HG02759 (cell line): Measurements from ENCODE around the gene C22orf15.

Experiments used
- ATAC-seq: cut with Tn5 transposase; IDR thresholded peaks from one replicate; pipeline ENCODE4 v1.9.1; 2021; ENCODE audit warnings: mild to moderate bottlenecking, moderate library complexity; ENCODE audit not compliant: unreplicated experiment

The C22orf15 gene

DNA sequence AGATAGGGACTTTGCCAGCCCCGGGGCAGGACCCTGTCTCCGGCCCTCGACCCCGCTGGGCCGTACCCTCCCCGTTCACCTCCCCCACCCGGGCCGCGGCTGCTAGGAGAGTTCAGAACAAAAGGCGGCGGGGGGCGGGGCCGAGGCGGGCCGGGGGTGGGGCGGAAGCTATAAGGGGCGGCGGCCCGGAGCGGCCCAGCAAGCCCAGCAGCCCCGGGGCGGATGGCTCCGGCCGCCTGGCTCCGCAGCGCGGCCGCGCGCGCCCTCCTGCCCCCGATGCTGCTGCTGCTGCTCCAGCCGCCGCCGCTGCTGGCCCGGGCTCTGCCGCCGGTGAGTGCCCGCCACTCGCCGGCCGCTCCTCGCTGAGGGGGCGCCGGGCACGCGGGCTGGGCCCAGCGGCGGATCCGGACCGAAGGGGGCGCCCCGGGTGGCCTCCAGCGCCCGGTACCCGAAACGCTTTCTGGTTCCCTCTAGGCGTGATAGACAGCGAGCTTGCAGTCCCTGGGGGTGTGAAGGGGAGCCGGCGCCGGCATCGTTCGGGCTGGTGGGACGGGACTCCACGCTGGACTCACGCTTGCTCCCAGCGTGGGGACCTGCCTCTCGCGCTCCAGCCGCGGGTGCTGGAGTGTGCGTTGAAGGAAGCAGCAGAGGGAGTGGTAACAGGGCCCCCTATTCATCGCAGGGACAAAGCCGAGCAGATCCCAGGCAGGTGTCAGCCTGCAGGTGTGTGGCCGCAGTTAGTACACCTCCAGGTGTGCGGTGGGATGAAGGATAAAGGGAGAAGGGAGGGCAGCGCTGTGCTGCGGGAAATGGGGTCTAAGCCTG is 10.1 kb downstream of the C22orf15 start, which contains the start of gene MMP11:
MMP11 (plus strand) TSS at position 201 of the 825 bp plus-strand sequence; CDS start at position 223, 22 bp downstream.
- ATAC-seq, result no peak

DNA sequence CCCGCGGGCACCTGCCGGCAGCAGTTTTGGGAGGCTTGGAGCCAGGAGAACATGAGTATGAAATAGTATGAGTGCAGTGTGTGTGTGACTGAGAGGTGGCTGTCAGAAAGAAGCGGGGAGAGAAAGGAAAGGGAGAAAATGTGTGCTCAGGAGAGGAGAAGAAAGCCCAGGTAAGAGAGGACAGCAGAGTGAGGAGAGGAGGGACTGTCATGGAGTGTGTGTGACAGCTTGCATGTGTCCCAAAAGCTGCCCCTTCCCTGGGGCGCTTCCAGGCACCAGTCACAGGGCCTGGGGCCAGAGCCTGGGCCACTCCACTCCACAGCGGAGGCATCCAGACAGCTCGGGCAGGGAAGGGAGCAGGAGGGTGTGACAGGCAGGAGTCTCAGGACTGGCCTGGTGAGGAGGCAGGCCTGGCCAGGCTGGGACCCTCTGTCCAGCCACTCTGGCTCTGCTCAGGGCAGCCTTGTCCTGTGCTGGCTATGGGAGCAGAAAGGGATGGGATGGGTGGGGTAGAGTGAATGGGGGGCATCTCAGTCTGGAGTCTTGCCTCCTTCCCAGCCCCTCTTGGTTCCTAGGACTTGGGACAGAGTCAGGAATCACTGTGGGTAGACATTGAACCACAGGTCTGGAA is 10.8 kb downstream of the C22orf15 start:
- ATAC-seq, result no peak

DNA sequence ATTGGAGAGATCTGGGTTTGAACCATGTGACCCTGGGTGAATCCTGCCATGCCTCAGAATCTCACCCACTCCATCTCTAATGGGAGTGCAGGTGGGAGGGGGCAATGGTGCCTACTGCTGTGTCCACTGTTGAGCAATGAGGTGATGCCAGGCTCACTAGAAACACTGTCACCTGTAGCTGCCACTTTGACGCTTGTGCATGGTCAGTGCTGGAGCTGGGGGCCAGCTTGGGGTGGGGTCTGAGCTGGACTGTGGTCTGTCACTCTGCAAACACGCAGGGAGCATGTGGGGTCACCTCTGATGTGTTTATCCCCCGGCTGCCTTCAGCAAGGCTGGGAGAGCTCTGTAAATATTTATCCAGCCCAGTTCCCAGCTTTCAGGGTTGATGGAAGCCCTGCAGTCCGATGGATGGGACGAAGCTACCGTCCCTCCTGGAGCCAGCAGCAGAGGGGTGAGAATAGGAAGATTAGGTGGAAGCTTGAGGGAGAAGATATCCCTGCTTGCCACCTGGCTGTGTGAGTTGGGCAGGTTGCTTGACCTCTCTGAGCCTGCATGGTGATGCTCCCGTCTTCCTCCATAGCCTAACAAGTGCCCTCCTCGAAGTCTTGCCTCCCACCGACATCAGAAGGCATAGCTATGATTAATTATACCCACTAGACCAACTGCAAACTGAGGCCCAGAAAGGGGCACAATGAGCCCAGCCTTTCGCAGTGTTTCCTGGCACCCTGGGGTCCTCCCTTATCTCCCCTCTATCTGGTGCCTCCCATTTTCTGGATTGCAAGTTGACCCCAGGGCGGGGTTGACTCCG is 11.5 kb downstream of the C22orf15 start:
- ATAC-seq, result no peak

DNA sequence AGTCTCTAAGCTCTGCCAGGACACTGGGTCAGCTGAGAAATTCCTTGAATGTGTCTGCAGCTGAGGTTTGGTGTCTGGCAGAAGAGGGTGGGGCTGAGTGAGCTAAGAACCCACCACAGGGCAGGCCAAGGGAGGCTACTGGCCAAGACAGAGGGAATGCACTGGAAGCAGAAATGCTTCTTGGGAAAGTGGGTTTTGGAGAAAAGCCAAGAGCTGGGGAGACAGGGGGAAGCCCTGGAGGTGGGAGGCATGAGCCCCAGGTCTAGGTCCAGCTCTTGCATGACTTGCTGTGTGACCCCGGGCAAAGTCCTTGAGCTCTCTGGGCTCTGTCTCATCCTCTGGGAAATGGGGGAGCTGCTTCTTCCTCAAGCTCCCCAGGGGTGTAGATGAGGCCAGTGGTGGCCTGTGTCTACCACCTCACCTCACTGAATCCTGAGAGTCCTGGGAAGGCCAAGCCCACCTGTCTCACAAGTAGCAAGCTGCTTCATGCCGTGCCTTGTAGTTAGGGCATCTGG is 12.2 kb downstream of the C22orf15 start:
- ATAC-seq, result no peak

DNA sequence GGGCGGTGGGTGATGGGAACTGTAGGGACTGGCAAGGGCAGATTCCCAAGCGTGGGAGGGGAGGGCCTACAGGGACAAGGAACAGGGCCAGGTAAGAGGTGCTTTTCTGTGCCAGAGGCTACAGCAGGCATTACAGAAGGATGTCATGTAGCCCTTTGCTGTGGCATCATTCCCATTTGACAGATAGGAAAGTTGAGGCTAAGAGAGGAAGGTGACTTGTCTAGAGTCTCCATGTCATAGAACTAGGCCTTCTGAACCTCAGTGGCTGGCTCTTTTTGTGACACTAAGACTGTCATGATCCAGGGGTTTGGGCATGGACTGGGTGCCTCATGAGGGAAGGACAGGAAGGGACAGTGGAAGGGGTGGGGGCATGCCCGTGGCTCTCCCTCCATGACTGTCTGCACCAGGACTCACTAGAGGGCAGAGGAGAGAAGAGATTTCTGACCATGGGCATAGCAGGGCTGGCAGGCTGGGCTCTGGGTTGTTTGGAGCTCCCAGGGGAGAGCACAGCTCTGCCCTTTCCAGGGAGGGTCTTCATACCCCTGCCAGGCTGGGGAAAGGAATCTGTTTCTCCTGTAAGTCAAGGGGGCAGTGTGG is 13.1 kb downstream of the C22orf15 start:
- ATAC-seq, result no peak

DNA sequence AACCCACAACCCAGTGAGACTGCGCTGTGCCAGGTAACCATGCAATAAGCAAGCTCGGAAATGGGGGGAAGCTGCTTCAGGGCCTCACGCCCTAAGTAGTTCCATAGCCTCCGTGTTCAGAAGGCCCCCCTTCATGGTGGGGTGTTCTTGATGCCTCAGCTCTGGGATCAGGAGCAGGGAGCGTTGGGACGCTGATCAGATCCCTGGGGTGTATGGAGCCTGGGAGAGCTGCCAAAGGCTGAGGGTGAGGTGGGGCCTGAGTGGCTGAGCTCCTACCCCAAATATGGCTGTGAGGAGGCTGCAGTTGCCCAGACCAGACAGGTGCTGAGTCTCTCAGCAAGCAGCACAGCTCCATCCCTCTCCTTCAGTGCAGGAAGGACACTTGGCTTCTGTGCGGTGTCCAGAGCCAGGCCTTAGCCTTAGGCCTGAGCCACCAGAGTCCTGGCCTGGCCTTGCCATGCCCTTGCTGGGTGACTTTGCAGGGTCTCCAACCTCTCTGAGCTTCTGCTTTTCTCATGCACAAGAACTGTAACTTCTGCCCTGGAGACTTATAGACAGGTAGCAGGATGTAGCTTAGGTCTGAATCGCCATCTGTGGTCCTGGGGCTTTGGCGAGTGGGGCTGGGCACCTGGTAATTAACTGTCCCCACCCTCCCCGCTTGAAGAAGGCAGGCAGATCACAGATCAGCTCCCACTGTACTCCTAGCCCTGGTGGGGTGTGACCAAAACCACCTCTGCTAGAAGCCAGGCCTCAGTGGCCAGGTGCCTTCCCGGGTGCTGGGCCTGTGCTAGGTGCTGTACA is 15.2 kb downstream of the C22orf15 start:
- no peak for ATAC-seq

DNA sequence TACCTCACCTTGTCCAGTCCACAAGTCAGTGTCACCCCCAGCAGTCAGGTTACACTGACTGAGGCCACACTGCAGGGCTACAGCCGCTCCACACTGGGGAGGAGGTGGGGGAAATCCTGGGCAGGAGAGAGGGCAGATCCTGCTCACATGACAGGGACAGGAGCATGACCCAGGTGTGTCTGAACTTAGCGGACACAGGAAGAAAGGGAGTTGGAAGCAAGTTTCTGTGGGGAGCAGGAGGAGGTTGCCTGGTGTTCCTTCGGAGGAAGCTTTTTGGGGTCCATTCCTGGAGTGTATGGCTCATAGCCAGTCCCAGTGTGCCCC is 15.7 kb downstream of the C22orf15 start:
- ATAC-seq, result no peak

DNA sequence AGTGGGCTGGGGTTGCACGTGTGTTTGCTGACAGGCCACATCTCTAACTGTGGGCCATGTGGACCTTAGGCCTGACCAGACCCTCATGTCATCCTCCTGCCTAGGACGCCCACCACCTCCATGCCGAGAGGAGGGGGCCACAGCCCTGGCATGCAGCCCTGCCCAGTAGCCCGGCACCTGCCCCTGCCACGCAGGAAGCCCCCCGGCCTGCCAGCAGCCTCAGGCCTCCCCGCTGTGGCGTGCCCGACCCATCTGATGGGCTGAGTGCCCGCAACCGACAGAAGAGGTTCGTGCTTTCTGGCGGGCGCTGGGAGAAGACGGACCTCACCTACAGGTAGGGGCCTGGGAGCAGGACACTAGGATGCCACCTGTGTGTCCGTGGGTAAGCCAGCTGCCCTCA is 16.3 kb downstream of the C22orf15 start:
- ATAC-seq, result no peak

DNA sequence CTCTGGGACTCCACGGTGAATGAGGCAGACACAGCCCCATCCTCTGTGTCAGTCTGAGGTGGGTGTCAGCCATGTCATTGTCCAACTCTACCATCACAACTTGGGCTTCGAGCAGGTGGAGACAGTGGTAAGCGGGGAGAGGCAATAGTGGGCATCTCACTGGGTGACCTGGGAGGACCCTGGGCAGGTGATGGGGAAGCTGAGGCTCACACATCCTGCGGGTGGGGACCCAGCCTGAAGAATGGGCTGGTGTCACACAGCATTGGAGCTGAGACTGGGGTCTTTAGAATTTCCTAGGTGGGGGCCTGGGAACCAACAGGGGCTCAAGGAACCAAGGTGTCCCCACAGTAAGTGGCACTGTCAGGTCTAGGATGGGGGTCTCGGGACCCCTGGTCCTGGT is 16.9 kb downstream of the C22orf15 start:
- ATAC-seq, result no peak

DNA sequence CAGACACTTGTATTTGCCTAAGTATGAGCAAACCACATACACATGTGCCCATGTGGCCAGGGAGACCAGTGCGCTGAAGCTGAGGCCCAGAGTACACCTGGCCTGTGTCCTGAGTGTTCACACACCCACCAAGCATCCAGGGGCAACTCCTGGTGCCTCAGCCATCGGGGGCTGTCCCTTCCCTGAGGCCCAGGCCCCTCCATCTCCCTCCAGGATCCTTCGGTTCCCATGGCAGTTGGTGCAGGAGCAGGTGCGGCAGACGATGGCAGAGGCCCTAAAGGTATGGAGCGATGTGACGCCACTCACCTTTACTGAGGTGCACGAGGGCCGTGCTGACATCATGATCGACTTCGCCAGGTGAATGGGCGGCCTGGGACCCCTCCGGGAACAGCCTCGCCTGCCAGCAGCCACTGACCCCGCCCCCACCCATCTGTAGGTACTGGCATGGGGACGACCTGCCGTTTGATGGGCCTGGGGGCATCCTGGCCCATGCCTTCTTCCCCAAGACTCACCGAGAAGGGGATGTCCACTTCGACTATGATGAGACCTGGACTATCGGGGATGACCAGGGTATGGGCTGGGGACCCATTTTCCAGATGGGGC is 17.5 kb downstream of the C22orf15 start:
- no peak for ATAC-seq

DNA sequence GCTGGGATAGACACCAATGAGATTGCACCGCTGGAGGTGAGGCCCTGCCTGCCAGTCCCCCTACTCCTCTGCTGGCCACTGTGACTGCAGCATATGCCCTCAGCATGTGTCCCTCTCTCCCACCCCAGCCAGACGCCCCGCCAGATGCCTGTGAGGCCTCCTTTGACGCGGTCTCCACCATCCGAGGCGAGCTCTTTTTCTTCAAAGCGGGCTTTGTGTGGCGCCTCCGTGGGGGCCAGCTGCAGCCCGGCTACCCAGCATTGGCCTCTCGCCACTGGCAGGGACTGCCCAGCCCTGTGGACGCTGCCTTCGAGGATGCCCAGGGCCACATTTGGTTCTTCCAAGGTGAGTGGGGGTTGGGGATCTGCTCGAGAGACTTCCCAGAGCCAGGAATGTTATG is 18.3 kb downstream of the C22orf15 start:
- no peak for ATAC-seq

DNA sequence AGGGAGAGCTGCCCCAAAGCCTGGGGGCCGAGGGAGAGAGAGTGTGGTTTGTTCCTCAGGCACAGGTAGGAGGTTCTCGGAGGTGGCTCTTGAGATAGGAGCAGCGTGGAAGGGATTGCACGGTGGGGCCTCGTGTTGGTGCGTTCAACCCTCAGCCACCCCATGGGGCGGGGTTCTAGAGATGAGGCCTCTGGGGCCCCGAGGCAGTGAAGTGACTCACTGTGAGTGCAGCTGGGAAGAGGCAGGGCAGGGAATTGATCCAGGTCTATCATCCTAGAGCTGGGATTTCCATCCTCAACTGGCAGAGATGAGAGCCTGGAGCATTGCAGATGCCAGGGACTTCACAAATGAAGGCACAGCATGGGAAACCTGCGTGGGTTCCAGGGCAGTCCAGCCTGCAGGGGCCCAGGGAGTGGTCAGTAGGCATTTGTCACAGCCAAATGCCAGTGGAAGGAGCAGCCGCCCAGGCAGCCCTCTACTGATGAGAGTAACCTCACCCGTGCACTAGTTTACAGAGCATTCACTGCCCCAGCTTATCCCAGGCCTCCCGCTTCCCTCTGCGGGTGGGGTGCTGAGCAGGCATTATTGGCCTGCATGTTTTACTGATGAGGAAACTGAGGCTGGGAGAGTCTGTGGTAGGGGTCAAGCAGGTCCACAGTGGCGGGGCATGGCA is 18.9 kb downstream of the C22orf15 start:
- no peak for ATAC-seq

DNA sequence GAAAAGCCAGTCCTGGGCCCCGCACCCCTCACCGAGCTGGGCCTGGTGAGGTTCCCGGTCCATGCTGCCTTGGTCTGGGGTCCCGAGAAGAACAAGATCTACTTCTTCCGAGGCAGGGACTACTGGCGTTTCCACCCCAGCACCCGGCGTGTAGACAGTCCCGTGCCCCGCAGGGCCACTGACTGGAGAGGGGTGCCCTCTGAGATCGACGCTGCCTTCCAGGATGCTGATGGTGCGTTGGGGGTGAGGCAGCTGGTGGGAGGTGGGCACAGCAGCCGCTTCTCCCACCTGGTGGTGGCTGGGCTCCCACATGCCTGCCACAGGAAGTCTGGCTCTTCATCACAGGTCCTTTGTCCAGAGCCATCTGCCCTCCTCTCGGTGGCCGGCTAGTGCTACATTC is 19.5 kb downstream of the C22orf15 start:
- no peak for ATAC-seq

DNA sequence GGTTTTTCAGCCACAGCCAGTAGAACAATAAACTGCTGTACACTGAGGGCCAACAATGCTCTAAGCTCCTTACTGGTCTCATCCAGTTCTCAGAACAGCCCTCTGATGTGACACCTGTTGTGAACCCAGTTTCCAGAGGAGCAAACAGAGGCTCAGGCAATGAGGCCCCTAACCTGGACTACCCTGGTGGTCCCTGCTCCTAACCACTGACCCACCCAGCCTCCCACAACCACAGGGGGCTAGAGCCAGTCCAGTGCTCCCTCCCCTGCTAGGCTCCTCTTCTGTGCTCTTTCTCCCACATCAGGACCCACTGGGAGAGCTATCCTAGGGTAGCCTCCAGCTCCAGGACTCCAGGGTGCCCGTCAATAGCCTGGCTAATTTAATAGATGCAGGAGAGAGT is 19.9 kb downstream of the C22orf15 start:
- no peak for ATAC-seq

DNA sequence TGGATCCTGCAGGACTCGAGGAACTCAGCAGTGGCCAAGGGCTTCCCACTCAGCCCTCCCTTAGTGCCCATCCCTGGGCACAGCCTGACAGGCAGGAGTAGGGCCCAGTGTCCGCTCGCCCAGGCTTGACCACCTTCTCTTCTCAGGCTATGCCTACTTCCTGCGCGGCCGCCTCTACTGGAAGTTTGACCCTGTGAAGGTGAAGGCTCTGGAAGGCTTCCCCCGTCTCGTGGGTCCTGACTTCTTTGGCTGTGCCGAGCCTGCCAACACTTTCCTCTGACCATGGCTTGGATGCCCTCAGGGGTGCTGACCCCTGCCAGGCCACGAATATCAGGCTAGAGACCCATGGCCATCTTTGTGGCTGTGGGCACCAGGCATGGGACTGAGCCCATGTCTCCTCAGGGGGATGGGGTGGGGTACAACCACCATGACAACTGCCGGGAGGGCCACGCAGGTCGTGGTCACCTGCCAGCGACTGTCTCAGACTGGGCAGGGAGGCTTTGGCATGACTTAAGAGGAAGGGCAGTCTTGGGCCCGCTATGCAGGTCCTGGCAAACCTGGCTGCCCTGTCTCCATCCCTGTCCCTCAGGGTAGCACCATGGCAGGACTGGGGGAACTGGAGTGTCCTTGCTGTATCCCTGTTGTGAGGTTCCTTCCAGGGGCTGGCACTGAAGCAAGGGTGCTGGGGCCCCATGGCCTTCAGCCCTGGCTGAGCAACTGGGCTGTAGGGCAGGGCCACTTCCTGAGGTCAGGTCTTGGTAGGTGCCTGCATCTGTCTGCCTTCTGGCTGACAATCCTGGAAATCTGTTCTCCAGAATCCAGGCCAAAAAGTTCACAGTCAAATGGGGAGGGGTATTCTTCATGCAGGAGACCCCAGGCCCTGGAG is 20.7 kb downstream of the C22orf15 start:
- no peak for ATAC-seq

DNA sequence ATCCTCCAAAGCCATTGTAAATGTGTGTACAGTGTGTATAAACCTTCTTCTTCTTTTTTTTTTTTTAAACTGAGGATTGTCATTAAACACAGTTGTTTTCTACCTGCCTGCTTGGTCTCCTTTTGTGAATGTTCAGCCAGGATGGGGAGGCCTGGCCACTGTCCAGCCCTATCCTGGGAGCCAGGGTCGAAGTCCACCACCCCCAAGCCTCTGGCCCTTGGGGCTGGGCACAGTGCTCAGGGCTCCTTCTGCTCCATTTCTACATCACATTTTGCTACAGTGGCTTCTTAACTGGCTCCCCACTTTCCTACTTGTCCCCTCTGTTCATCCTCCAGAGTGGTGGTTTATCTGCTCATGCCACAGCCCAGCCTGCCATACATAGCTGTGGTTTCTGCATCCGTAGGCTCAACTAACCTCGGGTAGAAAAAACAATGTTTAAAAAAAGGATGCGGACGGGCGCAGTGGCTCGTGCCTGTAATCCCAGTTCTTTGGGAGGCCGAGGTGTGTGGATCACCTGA is 21.5 kb downstream of the C22orf15 start:
- no peak for ATAC-seq

DNA sequence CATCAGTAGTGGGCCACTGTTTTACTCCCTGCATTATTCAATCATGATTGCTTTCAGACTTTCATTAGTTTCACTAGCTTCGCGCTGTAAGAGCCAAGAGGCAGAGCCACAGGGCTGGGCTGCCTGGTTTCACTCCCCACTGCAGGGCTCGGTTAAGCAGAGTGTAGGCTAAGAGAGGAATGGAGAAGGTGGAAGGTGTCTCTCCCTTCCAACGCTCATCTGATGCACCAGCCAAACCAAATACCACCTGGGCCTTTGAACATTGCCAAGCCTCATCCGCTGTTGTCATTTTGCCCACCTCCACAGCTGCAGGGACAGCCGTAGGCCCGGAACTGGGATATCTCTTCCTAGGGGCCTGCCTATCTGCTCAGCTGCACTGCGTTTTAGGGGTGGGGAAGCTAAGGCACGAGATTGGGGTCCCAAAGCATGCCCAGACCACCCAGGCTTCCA is 23.5 kb downstream of the C22orf15 start:
- no peak for ATAC-seq
